GM21786 (cell line): Measurements from ENCODE around the gene GANAB.
"Not testable (repeated sequence)": the region's sequence is repeated elsewhere in the genome, so short reads cannot be mapped to it uniquely, and the experiment has no call there.

Experiments
- ATAC-seq: cut with Tn5 transposase; IDR thresholded peaks from one replicate; pipeline ENCODE4 v1.9.1; 2021; ENCODE audit not compliant: unreplicated experiment

Gene GANAB

DNA sequence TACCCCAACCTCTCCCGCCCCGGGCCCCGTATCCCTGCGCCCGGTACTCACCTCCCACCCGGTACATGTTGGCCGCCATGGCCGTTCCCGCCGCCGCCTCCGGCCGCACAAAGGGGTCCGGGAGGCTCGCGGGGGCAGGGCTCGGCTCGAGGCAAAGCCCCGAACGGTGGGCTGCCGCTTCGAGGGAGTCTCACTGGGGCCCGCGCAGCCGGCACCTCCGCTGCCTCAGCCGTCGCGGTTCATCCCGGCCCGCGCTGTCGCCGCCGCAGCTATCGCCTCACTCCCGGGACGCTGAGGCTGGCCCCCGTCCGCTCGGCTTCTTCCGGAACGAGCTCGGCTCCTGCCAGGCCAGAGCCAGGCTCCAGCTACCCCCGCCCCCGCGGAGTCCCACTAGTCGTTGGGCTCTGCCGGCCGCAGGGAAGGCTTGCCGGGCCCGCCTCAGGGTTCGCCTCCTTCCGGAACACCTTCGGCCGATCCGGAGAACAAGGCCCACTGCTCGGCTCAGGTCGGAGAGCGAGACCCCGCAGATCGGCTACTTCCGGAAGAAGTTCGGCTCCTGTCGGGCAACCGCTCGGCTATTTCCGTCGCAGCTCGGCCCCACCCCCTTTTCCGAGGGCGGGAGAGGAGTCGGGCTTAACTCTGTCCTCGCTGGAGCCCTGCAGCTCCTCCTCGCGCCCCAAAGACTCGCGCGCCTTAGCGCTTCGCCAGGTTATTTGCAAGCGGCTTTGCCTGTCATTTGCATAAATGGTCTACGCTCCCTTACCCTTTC lies 44.9 kb downstream of the GANAB start, which contains the start of gene MTA2:
Gene MTA2, minus strand, starts transcription at position 494 of the 769 bp plus-strand sequence. Its CDS starts 415 bp downstream, at position 79.
- peak; percentile 73 for ATAC-seq

GRCh38 chr11:62601122-62601371 lies 45.4 kb downstream of the GANAB start:
- no peak for ATAC-seq

DNA sequence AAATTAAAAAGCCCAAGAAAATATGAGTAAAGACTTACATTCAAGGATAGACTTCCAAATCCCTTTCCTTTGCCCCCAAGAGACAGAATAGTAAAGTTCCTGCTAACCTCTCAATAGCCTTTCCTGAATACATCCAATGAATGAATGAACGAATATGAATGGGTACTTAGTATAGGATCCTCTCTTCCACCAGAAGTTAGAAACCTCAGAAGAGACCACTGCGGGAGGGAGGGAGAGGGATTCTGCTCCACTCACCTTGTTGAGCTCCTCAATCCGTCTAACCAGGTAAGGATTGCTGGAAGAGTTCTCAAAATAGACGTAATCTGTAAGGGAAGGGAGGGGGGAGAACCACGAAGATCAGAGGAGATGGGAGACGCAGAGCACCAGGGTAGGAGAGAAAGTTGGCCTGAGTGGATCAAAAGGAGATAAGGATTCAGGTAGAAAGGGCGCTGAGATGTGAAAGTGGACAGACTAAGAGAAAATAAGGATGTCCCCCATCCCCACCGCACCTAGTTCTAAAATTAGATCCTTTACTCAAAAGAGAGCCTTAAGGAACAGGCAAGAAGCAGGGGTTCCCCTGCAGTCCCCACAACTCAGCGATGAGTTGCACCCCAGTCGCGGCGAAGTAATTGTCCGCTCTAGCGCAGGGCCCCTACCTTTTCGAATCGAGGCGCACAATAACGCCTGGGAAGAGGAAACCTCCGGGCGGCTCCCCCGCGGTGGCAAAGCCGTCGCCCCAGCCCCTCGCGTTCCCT lies 45.9 kb downstream of the GANAB start:
- ATAC-seq: no peak

GRCh38 chr11:62599901-62600300 lies 46.5 kb downstream of the GANAB start:
- no peak for ATAC-seq

GRCh38 chr11:62599069-62599696 lies 47.2 kb downstream of the GANAB start:
- ATAC-seq: peak; percentile 54

DNA sequence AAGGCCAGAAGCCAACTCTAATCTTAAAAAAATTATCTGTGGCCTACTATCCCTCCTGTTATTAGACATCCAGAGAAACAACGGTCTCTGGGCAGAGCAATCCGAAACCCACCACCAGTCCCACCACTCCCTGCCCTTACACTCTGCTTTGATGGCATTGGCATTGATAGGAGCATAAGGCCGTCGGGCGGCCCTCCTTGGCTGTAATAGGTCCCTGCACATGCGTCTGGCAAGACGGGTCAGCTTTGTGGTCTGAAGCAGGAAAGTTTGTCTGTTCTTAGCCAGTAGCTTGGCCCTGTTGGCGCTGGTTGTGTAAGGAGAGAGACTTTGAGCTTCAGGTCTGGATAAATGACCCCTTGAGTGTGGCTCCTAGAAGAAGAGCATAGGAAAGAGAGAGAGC lies 51.3 kb downstream of the GANAB start:
- no peak for ATAC-seq

- ATAC-seq: no peak
These were observed 52.9 kb downstream of the GANAB start for GRCh38 chr11:62593434-62594044.

DNA sequence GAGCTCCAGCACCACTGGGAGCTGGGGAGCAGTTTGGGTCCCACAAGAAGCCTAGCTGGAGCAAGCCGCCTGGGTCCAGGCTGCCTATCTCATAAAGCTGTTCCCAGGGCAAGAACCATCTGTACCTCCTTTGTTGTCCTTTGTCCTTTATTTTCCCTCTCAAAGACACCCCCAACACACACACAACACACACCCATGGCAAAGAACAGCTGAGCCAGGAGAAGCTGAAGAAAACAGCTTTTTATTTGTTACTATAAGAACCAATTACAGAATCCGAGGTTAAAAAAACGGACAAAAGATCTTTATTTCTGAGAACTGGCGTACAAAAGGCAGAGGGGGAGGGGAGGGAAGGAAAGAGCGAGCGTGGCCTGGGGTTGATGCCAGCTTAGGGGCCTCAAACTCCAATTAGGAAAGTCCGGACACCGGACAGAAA lies 53.4 kb downstream of the GANAB start:
- ATAC-seq: no peak

- ATAC-seq: no peak
These were observed 54.1 kb downstream of the GANAB start for GRCh38 chr11:62592146-62592815.

GRCh38 chr11:62591448-62592145 lies 54.8 kb downstream of the GANAB start, which contains the start of gene TUT1:
TSS of gene TUT1 (minus strand) at chr11:62591523. CDS start at chr11:62591485, 38 bp downstream.
- ATAC-seq: peak; percentile 88

DNA sequence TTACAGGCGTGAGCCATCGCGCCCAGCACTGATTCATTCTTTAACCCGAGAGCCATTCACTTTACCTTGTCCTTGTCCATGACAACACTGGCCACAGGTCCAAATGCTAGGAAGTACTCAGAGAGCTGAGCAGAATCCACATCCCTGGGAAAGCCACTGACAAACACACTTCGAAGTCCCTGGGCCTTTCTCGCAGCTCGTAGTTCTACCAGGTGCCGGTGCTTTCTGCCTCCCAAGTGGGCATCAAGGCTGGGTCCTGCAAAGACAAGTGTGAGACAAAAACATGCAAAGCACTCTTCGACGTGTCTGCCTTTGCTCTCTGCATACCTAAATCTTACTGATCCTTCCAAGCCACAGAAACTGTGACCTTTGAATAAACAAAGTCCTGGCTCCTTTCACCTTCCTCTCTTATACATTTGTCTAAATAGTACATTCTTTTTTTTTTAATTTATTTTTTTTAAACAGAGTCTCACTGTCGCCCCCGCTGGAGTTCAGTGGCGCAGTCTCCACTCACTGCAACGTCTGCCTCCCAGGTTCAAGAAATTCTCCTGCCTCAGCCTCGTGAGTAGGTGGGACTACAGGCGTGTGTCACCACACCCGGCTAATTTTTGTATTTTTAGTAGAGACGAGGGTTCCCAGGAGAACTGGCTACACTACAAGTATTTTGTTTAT lies 57.3 kb downstream of the GANAB start:
- ATAC-seq: no peak

DNA sequence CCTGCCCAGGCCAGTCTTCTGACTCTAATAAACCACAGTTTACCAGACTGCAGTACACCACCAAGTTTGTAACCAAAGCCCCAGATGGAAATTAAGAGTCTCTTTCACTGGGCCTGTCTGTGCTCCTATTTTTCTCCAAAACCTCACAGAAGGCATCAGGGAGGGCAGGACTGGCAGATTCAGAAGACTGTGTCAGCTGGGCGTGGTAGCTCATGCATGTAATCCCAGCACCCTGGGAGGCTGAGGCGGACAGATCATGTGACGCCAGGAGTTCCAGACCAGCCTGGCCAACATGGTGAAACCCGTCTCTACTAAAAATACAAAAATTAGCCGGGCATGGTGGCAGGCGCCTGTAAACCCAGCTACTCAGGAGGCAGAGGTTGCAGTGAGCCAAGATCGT lies 61.1 kb downstream of the GANAB start:
- not testable (repeated sequence) for ATAC-seq

- ATAC-seq: not testable (repeated sequence)
These were observed 64.7 kb downstream of the GANAB start for GRCh38 chr11:62581735-62582134.

DNA sequence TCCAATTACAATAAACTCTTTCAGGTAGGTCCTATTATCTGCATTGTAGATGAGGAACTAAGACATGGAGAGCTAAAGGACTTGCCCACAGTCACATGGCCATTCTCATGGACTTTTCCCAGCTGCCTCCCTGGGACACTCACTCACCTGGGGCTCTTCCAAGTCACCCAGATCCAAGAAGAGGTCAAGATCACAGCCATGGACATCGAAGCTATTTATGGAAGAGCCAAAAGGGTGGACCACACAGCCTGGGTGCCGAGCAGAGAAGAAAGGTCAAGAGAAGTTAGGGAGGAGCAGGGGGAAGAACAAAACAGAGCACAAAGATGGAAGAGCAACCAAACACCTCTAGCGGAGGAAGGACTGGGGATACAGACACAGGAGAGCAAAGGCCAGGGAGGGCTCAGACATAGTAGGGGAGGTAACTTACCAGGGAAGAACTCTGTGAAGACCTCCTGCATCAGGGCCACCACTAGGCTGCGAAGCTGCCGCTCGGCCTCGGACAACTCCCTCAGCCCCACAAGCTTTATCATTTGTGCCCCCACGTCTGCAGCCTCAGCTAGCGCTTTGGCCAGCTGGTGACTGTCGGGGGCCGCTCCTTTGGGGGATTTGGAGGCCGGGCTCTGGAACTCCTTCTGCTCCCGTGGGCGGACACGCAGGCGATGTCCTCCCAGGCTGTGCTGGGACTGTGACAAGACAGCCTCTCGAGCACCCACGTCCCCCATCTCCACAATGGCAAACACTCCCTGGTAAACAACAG lies 65.3 kb downstream of the GANAB start:
- ATAC-seq: no peak

DNA sequence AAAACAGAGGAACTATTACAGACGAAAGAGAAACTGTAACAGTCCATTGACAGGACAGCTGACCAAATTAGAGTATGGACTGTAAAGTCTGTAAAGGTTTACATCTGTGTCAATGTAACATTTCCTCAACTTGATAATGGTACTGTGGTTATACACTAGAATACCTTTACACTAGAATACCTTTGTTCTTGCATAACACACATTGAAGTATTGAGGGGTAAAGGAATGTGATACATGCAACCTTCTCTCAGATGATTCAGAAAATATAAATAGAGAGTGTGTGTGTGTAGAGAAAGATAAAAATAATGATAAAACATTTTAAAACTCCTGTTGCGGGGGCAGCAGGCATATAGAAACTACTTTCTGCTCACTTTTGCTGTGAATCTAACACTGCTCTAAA lies 67.2 kb downstream of the GANAB start:
- no peak for ATAC-seq

- ATAC-seq: no peak
These were observed 67.9 kb downstream of the GANAB start for GRCh38 chr11:62578541-62578940.

- no peak for ATAC-seq
These were observed 69.2 kb downstream of the GANAB start for GRCh38 chr11:62577046-62577714.

DNA sequence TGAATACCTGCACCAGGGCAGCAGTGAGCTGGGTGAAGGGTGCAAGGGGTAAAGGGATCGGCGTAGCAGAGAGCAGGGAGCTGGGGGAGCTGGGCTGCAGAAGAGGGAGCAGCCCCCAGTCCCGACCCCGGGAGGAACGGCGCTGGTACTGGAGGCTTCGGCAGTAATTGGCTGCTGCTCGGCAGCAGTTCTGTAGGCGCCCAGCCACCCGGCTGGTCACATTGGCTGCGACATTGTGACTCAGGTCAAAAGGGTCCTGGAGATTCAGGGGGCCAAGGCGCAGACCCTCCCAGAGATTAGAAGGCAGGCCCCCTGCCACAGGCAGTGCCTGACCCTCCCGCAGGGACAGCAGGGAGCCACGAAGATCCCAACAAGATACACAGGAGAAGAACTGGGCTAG lies 70.6 kb downstream of the GANAB start:
- no peak for ATAC-seq

GRCh38 chr11:62575156-62575555 lies 71.3 kb downstream of the GANAB start:
- ATAC-seq: no peak
